Aorta (tissue), 5 donors: ENCODE measurements around the gene FMN2. TPM values are rescaled to one million over a fixed set of nuclear protein-coding genes. Genes with fewer than 3 reads are reported as not detected.
A peak's percentile ranks its signal among the peaks of the same experiment; 100 is the strongest.

ENCODE experiments used
- ATAC-seq: fragments of 200-7000 bp; cut with Tn5 transposase; one replicate; pipeline ENCODE4 v1.9.1; 2022; ENCODE audit warnings: moderate library complexity; ENCODE audit not compliant: low FRiP score
- DNase-seq, 2 donors: peaks; one replicate each; pipeline ENCODE4 v3.0.0-alpha.2; 2020
- H3K27ac ChIP-seq, 2 donors: one replicate each; pipeline ENCODE4 v1.5.1; 2013; ENCODE audit warnings: low read length in 2 of 2, mild to moderate bottlenecking in 2 of 2, moderate library complexity in 2 of 2, control low read depth in 1 of 2, inconsistent platforms in 1 of 2, low read depth in 1 of 2
- H3K27me3 ChIP-seq, 2 donors: one replicate each; pipeline ENCODE4 v1.6.1; 2013; ENCODE audit warnings: control low read depth in 1 of 2, low read length in 1 of 2, mild to moderate bottlenecking in 1 of 2, moderate library complexity in 1 of 2; ENCODE audit not compliant: insufficient read depth in 2 of 2, control insufficient read depth in 1 of 2
- H3K36me3 ChIP-seq, 2 donors: one replicate each; pipeline ENCODE4 v1.6.1; 2013; ENCODE audit warnings: control low read depth in 1 of 2, low read length in 1 of 2, mild to moderate bottlenecking in 1 of 2; ENCODE audit not compliant: insufficient read depth in 2 of 2, control insufficient read depth in 1 of 2
- H3K4me1 ChIP-seq, 2 donors: one replicate each; pipeline ENCODE4 v1.6.1; 2013; ENCODE audit warnings: low read length in 2 of 2, control low read depth in 1 of 2, mild to moderate bottlenecking in 1 of 2, moderate library complexity in 1 of 2; ENCODE audit not compliant: insufficient read depth in 2 of 2, control insufficient read depth in 1 of 2
- H3K4me3 ChIP-seq, 2 donors: one replicate each; pipeline ENCODE4 v1.5.1; 2013; ENCODE audit warnings: low read length in 2 of 2, control low read depth in 1 of 2, mild to moderate bottlenecking in 1 of 2
- H3K9me3 ChIP-seq: one replicate; pipeline ENCODE4 v1.6.1; 2013; ENCODE audit warnings: mild to moderate bottlenecking, low read length; ENCODE audit not compliant: control insufficient read depth
- WGBS, 2 donors: extraction: QIAGEN DNeasy Blood & Tissue Kit; methylation state at CpG; one replicate each; pipeline ENCODE4 v1.1.7; 2013; 5-methylcytosine and 5-hydroxymethylcytosine counted together
- intact Hi-C, 2 donors: fragments of 100-400 bp; cut with DNase I; formaldehyde crosslinking; loops; one replicate each; pipeline versions ENCODE4 v1.14.2 to v1.15.0; 2022
- polyA plus RNA-seq, 2 donors: library from polyadenylated mRNA; stranded (reverse); fragments of 200-250 nt; gene quantifications; one replicate each; pipeline ENCODE4 v1.2.3, GENCODE V29; 2013
- total RNA-seq, 2 donors: library from RNA; stranded (reverse); fragmentation: NEBNext Ultra II Directional; extraction: Animal tissue kit (Norgen Biotek cat#: 25700); gene quantifications; one replicate each; pipeline ENCODE4 v1.2.1, GENCODE V29; 2021
- donor health status: healthy with polysubstance abuse.
- donor health status: Bipolar disorder and iron deficiency.
- donor health status: DM: no; HTN: no; CAD: no.
- donor health status: DM: no; HTN: no; CAD: no.
- donor health status: DM: yes; HTN: yes; CAD: no.

The FMN2 gene
- total and polyA plus RNA-seq, 4 donors, result 0.10 to 1.1 (median 0.91) TPM

- DNase-seq (no peak), ATAC-seq (no peak)
- intact Hi-C loops, result no loop called here
- Histone ChIP-seq H3K27me3 (no peaks in the 10 kb centered on the region), H3K27ac (no peak overlapping the region), H3K4me3 (no peak overlapping the region), H3K36me3 (no peaks in the 10 kb centered on the region), H3K9me3 (no peaks in the 10 kb centered on the region), H3K4me1 (no peaks in the 10 kb centered on the region)
- WGBS, 2 donors, result 27 to 35% methylated on average over 3 of the region's 3 CpGs
Observed at GRCh38 chr1:240073097-240073496, 18.6 kb upstream of the FMN2 start.

- Histone ChIP-seq H3K36me3 (no peaks in the 10 kb centered on the region), H3K27me3 (no peaks in the 10 kb centered on the region), H3K27ac (no peak overlapping the region), H3K4me1 (no peaks in the 10 kb centered on the region), H3K4me3 (no peak overlapping the region), H3K9me3 (no peaks in the 10 kb centered on the region)
- 69 to 76% methylated on average over 5 of the region's 5 CpGs for WGBS, 2 donors
- DNase-seq (no peak), ATAC-seq (no peak)
- intact Hi-C loops, result no loop called here
Observed at GRCh38 chr1:240074422-240074821, 17.3 kb upstream of the FMN2 start.

- no peaks in the 10 kb centered on the region for H3K27me3 ChIP-seq
- no peaks in the 10 kb centered on the region for H3K36me3 ChIP-seq
- no peak overlapping the region for H3K27ac ChIP-seq
- WGBS, 2 donors, result 72 to 75% methylated on average over 3 of the region's 3 CpGs
- DNase-seq, result no peak
- intact Hi-C loops, result no loop called here
- H3K9me3 ChIP-seq, result no peaks in the 10 kb centered on the region
- no peaks in the 10 kb centered on the region for H3K4me1 ChIP-seq
- H3K4me3 ChIP-seq, result no peak overlapping the region
- ATAC-seq, result no peak
Observed at GRCh38 chr1:240074908-240075307, 16.8 kb upstream of the FMN2 start.

- intact Hi-C loops, result no loop called here
- ATAC-seq, result no peak
- Histone ChIP-seq H3K4me3 (no peak overlapping the region), H3K9me3 (peaks cover 3% of the 10 kb centered on the region), H3K27ac (no peak overlapping the region), H3K27me3 (no peaks in the 10 kb centered on the region), H3K36me3 (no peaks in the 10 kb centered on the region), H3K4me1 (no peaks in the 10 kb centered on the region)
- WGBS, 2 donors, result 13 to 27% methylated on average over 1 of the region's 1 CpG
- DNase-seq, result no peak
Observed at GRCh38 chr1:240084337-240084736, 7.3 kb upstream of the FMN2 start.

- H3K36me3 ChIP-seq, result no peaks in the 10 kb centered on the region
- DNase-seq (no peak), ATAC-seq (no peak)
- intact Hi-C loops, result no loop called here
- H3K4me1 ChIP-seq, result no peaks in the 10 kb centered on the region
- peaks cover 3% of the 10 kb centered on the region for H3K9me3 ChIP-seq
- H3K4me3 ChIP-seq, result no peak overlapping the region
- WGBS, 2 donors, result 65 to 70% methylated on average over 8 of the region's 8 CpGs
- no peak overlapping the region for H3K27ac ChIP-seq
- no peaks in the 10 kb centered on the region for H3K27me3 ChIP-seq
Observed at GRCh38 chr1:240084749-240085148, 6.9 kb upstream of the FMN2 start.

GRCh38 chr1:240086726-240087125, 5.0 kb upstream of the FMN2 start:
- Histone ChIP-seq H3K27me3 (no peaks in the 10 kb centered on the region), H3K27ac (no peak overlapping the region), H3K9me3 (peaks cover 3% of the 10 kb centered on the region), H3K4me1 (no peaks in the 10 kb centered on the region), H3K36me3 (no peaks in the 10 kb centered on the region), H3K4me3 (no peak overlapping the region)
- no peak for ATAC-seq
- intact Hi-C loops, result no loop called here
- 12 to 32% methylated on average over 1 of the region's 1 CpG for WGBS, 2 donors
- DNase-seq, result no peak

GRCh38 chr1:240090014-240090413, 1.7 kb upstream of the FMN2 start:
- 29 to 34% methylated on average over 2 of the region's 2 CpGs for WGBS, 2 donors
- DNase-seq, result no peak
- no peak for ATAC-seq
- Histone ChIP-seq H3K36me3 (no peaks in the 10 kb centered on the region), H3K4me1 (no peaks in the 10 kb centered on the region), H3K9me3 (peaks cover 2% of the 10 kb centered on the region), H3K27ac (no peak overlapping the region), H3K27me3 (peaks cover 0 to 2% of the 10 kb centered on the region in 2 donors), H3K4me3 (no peak overlapping the region)
- intact Hi-C loops, result no loop called here

GRCh38 chr1:240090957-240091600, 604 bp upstream of the FMN2 start:
- DNase-seq (no peak), ATAC-seq (no peak)
- Histone ChIP-seq H3K9me3 (peaks cover 2% of the 10 kb centered on the region), H3K4me1 (no peaks in the 10 kb centered on the region), H3K36me3 (no peaks in the 10 kb centered on the region), H3K4me3 (peak overlapping the region in 1 of 2 donors; percentile 38), H3K27me3 (peaks cover 0 to 2% of the 10 kb centered on the region in 2 donors), H3K27ac (no peak overlapping the region)
- intact Hi-C loops, result no loop called here
- 34 to 38% methylated on average over 5 of the region's 5 CpGs for WGBS, 2 donors

GRCh38 chr1:240092301-240093119, 827 bp downstream of the FMN2 start:
- DNase-seq (peak in 1 of 2 donors; percentile 77), ATAC-seq (peak; percentile 74)
- Histone ChIP-seq H3K36me3 (no peaks in the 10 kb centered on the region), H3K27me3 (peaks cover 0 to 2% of the 10 kb centered on the region in 2 donors), H3K4me1 (no peaks in the 10 kb centered on the region), H3K9me3 (no peaks in the 10 kb centered on the region), H3K27ac (no peak overlapping the region), H3K4me3 (peak overlapping the region in 1 of 2 donors; percentile 38)
- 0 to 1% methylated on average over 61 to 70 of the region's 70 CpGs for WGBS, 2 donors
- intact Hi-C loops, result no loop called here
